Osteocyte (in vitro differentiated cells): ENCODE data around the gene ERGIC1. TPM values are rescaled to one million over a fixed set of nuclear protein-coding genes. Genes with fewer than 3 reads are reported as not detected.

Experiments used
- DNase-seq: peaks from one replicate; pipeline ENCODE4 v3.0.0; 2021; ENCODE audit warnings: mixed read lengths; ENCODE audit not compliant: unreplicated experiment; ENCODE audit errors: extremely low spot score
- H3K27ac Mint-ChIP-seq: one replicate; pipeline ENCODE4 v1.8.0; 2021; ENCODE audit warnings: mild to moderate bottlenecking, mixed read lengths; ENCODE audit not compliant: unreplicated experiment
- H3K27me3 Mint-ChIP-seq: one replicate; pipeline ENCODE4 v1.8.0; 2021; ENCODE audit warnings: mixed read lengths; ENCODE audit not compliant: unreplicated experiment
- H3K36me3 Mint-ChIP-seq: one replicate; pipeline ENCODE4 v1.8.0; 2021; ENCODE audit warnings: mixed read lengths; ENCODE audit not compliant: unreplicated experiment
- H3K4me1 Mint-ChIP-seq: one replicate; pipeline ENCODE4 v1.8.0; 2021; ENCODE audit warnings: mixed read lengths; ENCODE audit not compliant: unreplicated experiment
- H3K4me3 Mint-ChIP-seq: one replicate; pipeline ENCODE4 v1.8.0; 2021; ENCODE audit warnings: mild to moderate bottlenecking, moderate library complexity, mixed read lengths; ENCODE audit not compliant: unreplicated experiment
- H3K9me3 Mint-ChIP-seq: one replicate; pipeline ENCODE4 v1.8.0; 2021; ENCODE audit warnings: mixed read lengths; ENCODE audit not compliant: unreplicated experiment
- total RNA-seq: library from RNA; stranded (reverse); gene quantifications from 2 replicates; pipeline ENCODE4 v1.2.1, GENCODE V29; 2021
- TF ChIP-seq, protein P1 (sequence below): fragments of 200-600 bp; sonication (generic); IDR thresholded peaks from 2 replicates; pipeline ENCODE4 v1.5.0; 2021; ENCODE audit warnings: antibody characterized with exemption, mild to moderate bottlenecking, moderate library complexity

ERGIC1 gene
- total RNA-seq, 1 donor from 2014 or later: 174 TPM

DNA sequence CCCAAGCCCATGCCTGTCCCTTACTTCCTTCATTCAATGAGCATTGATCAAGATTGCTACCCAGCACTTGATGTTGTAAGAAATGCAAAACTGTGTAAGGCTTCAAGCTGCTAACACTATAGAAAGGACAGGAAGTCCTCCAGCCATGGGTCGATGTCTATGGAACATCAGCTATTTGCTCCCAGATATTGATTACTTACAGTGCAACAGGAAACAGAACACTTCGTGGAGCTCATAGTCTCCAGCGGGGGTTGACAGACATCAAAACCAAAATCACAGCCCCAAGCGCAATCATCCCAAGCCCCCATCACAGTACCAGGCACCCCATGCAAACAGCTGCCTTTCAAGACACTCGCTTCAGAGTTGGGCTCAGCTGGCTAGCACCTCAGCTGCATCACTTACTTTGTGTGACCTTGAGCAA, 36.3 kb upstream of the ERGIC1 start:
- no peak overlapping the region for H3K4me3 Mint-ChIP-seq
- DNase-seq: no peak
- H3K27ac Mint-ChIP-seq: peak overlapping the region; percentile 91
- no peaks in the 10 kb centered on the region for H3K9me3 Mint-ChIP-seq
- TF ChIP-seq, protein P1, sequence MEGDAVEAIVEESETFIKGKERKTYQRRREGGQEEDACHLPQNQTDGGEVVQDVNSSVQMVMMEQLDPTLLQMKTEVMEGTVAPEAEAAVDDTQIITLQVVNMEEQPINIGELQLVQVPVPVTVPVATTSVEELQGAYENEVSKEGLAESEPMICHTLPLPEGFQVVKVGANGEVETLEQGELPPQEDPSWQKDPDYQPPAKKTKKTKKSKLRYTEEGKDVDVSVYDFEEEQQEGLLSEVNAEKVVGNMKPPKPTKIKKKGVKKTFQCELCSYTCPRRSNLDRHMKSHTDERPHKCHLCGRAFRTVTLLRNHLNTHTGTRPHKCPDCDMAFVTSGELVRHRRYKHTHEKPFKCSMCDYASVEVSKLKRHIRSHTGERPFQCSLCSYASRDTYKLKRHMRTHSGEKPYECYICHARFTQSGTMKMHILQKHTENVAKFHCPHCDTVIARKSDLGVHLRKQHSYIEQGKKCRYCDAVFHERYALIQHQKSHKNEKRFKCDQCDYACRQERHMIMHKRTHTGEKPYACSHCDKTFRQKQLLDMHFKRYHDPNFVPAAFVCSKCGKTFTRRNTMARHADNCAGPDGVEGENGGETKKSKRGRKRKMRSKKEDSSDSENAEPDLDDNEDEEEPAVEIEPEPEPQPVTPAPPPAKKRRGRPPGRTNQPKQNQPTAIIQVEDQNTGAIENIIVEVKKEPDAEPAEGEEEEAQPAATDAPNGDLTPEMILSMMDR: no peak
- peaks cover 78% of the 10 kb centered on the region for H3K4me1 Mint-ChIP-seq
- H3K36me3 Mint-ChIP-seq: no peaks in the 10 kb centered on the region
- no peaks in the 10 kb centered on the region for H3K27me3 Mint-ChIP-seq

DNA sequence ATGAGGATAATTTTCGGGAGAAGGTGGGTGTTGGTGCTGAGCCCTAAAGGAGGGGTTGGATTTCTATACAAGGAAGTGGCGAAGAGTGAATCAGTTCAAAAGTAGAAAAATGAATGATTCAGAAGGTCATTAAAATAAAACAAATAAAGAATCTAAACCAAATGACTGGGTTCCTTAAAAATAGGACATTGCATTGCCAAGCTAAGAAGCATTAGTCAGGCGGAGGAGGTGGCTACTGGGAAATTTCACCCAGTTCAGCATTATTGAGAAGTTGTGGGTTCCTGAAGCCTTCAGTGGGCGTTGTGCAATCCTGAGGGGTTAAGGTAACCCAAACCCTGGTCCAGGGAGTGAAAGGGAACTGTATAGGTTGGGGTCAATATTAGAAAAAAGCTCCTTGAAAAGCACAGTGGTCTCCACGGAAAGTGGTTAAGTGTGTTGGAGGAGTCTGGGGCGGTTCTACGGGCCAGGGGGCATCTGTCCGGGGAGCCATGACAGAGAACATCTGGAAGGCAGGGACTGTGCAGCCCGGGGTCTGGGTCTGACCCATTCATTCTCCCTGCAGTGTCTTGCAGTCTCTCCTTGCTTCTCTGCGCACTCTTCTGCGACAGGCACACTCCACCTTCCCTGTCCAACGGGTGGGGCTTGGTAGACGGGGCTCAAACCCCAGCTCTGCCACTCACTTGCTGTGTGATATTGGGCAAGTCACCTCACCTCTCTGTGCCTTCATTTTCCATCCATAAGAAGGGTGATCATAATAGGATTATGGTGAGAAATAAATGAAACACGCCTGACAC, 35.4 kb upstream of the ERGIC1 start:
- no peaks in the 10 kb centered on the region for H3K9me3 Mint-ChIP-seq

DNA sequence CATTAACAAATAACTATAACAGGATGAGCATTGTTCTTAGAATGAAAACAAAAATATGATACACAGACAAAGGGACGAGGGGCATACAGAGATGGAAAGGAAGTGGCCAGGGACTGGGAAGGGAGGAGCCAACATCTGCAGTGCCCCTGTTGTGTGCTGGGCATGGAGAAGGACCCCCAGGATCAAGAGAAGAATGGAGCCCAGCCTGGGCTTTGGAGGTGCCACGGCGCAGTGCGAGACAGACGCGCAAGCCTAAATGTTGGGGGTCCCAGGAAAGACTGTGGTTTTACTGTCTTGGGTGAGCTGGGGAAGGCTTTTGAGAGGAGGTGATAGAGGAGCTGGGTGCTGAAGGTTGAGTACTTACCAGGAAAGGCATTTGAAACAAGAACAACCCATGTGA, 34.6 kb upstream of the ERGIC1 start:
- H3K27ac Mint-ChIP-seq: peak overlapping the region; percentile 91
- peaks cover 66% of the 10 kb centered on the region for H3K4me1 Mint-ChIP-seq
- no peaks in the 10 kb centered on the region for H3K9me3 Mint-ChIP-seq
- no peaks in the 10 kb centered on the region for H3K36me3 Mint-ChIP-seq
- no peak for DNase-seq
- H3K4me3 Mint-ChIP-seq: no peak overlapping the region
- no peaks in the 10 kb centered on the region for H3K27me3 Mint-ChIP-seq
- TF ChIP-seq, protein P1: no peak

More for the DNA sequence above, 35.4 kb upstream of the ERGIC1 start:
- H3K27ac Mint-ChIP-seq: peak overlapping the region; percentile 91
- peaks cover 74% of the 10 kb centered on the region for H3K4me1 Mint-ChIP-seq
- TF ChIP-seq, protein P1: no peak
- H3K27me3 Mint-ChIP-seq: no peaks in the 10 kb centered on the region
- no peaks in the 10 kb centered on the region for H3K36me3 Mint-ChIP-seq
- DNase-seq: no peak
- H3K4me3 Mint-ChIP-seq: no peak overlapping the region

DNA sequence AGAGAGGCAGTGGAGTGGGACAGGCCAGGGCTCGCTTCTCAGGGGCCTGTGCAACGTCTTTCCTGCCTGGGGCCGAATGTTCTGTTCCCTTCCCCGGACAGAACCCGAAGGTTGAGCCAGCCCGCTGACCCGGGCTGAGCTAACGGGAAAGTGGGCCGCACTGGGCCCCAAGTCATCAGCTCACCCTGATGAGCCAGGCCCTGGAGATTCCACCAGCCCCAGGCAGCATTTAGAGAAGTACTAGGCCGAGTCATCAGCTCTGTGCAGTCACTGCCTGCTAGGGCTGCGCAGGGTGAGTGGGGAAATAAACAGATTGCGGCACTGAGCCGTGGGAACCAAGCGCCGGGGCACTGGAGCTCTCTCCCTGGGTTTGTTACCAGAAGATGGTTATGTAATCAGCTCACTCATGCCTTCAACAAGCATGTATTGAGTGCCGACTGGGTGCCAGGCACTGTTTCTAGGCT, 33.9 kb upstream of the ERGIC1 start:
- DNase-seq: no peak
- Mint-ChIP-seq H3K36me3 (no peaks in the 10 kb centered on the region), H3K4me1 (peaks cover 60% of the 10 kb centered on the region), H3K27me3 (no peaks in the 10 kb centered on the region), H3K27ac (peak overlapping the region; percentile 91), H3K4me3 (no peak overlapping the region), H3K9me3 (no peaks in the 10 kb centered on the region)
- TF ChIP-seq, protein P1: no peak

DNA sequence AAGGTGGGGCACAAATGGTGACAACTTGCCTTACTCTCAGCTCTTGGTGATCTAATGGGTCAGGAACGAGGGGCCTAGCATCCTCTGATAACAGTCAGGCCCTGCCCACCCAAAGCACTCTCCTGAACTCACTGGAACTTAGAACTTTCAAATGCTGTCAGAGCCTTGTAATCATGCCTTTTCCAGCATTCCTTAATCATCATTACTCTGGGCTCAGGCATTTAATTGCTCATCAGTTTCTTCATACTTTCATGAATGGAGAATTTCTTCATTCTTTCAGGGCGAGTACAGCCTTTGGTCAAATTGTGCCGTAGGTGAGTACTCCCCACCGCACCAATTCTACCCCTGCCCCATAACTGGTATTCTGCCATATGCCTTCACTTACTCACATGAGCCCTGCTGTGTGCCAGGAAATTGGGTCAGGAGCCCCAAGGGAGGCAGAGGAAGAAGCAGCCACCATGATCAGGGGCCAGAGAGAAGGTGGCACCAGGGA, 32.8 kb upstream of the ERGIC1 start:
- TF ChIP-seq, protein P1: no peak
- peaks cover 51% of the 10 kb centered on the region for H3K4me1 Mint-ChIP-seq
- H3K36me3 Mint-ChIP-seq: no peaks in the 10 kb centered on the region
- H3K27ac Mint-ChIP-seq: peak overlapping the region; percentile 58
- no peaks in the 10 kb centered on the region for H3K9me3 Mint-ChIP-seq
- DNase-seq: no peak
- no peak overlapping the region for H3K4me3 Mint-ChIP-seq
- H3K27me3 Mint-ChIP-seq: no peaks in the 10 kb centered on the region
